Stimulated activated CD8-positive, alpha-beta memory T cell treated with anti-CD3 and anti-CD28 coated beads, Interleukin-4, amount 100 ng/mL, for 1 hour (primary cell): ENCODE measurements around the gene FOXP1.

Experiments
- DNase-seq, 2 donors: peaks; one replicate each; pipeline ENCODE4 v3.0.0-alpha.2; 2020; ENCODE audit warnings: low read depth in 2 of 2, low spot score in 1 of 2

Gene FOXP1

DNA sequence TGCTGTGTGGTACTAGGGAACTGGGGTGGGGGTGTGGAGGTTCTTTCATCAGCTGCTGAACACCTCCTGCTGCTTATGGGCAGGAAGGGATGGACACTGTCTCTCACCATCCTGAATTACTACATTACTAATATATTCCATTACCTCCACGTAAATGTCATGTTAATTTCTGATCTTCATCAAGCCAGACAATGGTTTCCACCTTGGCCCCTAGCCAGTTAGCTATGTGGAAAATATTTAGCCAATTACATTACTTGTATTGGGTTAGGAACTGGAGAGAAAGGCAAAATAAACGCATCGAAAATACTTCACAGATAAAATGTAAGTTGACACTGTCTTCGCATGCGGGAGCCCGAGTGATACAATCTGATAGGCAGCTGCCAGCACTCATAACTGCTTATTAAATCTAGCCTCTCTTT lies 95.1 kb downstream of the FOXP1 start:
- DNase-seq, result no peak

DNA sequence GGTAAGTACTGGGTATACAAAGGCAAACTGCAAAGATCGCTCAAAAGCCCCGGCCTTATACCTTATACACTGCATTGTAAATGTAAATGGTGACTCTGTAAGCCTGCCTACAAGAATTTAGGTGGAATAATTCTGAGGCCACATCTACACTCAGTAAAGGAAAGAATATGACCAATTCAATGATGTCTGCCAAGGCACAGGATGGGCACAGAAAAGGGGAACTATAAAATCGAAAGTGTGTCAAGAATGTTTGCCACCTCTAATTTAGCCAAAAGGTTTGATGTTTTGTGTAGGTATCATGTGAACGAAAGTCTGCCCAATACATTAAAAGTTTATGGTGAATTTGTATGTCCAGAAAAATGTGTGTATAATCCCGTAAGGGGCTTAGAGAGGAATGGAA lies 96.1 kb downstream of the FOXP1 start:
- no peak for DNase-seq

DNA sequence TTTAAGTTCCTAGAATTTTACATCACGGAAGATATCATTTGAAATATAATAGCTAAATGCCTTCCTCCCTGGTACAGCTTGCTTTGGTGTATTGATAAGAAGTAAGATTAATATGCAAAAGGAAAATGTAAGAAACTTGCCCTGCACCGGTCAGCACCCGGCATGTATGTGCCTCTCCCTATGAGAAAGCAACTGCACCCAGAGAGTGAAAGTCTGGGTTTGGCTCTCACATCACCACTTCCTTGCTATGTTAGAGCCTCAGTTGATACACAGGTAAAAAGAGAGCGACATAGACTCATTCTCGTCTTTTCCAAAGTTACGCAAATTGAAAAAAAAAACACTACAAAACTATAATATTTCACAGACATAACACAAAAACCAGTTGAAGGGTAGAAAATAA lies 96.7 kb downstream of the FOXP1 start:
- DNase-seq, result no peak

DNA sequence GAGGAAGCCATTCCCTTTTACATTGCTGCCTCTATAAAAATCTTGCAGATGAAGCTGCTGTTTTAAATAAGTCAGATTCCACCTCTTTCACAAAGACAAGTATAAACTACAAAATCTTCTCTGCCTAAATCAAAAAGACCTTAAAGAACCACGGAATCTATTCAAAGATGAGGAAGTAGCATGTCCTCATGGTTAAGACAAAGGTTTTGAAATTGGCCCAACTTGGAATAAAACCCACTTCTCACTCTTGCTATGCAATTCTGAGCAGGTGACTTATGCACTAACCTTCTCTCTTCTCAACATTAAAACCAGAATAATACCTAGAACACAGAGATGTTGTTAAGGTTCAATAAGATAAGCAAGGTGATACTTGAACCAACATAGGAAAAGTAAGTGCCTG lies 97.6 kb downstream of the FOXP1 start:
- DNase-seq, result no peak

DNA sequence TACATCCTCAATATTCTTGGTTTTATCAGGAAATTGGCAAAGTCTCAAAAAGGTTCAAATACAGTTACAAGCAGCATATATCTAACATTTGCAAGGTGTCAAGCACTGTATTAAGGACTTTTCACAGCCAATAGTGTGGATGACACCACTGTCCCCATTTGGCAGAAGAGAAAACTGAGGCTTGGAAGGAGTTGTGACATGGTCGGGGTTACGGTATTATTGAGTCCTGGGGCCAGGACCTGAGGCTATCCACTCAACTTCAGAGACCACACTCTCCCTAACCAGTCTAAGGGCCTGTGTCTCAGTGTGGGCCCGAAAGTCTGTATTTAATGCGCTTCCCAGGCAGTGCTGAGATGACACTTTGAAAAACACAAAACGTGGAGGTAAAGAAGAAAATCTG lies 99.1 kb downstream of the FOXP1 start:
- DNase-seq, result no peak

DNA sequence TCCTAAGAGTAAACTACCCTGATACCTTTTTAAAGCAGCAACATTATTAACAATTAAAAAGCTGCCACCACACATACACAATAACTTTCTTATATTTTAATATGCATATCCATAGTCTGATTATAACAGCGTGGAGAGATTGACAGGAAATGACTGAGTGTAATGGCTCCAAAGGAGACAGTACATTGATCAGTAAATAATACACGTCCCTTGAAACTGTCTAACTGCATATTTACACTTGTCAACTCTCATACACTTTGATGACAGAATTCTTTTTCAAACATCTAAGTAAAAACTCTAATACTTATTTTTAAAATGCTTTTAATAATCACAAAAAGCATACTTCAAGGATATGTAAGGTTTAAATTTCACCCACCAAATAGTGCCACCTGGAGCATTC lies 99.5 kb downstream of the FOXP1 start:
- DNase-seq, result no peak

DNA sequence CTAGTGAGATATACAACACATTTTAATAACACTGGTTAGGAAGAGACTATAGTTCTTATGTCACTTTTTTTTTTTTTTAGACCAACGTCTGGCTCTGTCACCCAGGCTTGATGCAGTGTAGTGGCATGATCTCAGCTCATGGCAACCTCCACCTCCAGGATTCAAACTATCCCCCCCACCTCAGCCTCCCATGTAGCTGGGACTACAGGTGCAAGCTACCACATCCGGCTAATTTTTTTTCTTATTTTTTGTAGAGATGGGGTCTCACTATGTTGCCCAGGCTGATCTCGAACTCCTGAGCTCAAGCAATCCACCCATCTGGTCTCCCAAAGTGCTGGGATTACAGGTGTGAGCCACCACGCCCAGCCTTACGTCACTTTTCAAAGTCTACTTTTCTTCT lies 100.8 kb downstream of the FOXP1 start:
- DNase-seq, result no peak

DNA sequence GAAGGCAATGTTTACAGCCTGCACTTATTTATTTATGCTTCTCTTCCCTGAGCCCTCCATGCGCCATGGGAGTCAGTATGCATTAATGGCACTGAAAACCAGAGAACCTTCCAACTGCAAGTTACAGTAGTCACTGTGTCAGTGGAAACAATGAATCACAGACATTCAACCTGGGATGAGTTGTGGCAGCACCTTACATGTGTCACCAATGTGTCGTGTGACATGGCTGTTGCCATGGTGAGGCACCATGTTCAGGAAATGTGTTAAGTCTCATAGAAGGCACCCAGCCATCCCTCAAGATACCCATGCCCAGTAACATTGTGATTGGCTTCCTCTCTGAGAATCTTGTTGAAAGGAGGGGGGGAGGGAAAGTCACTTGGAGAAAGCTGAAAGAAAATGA lies 105.0 kb downstream of the FOXP1 start:
- peak in 1 of 2 donors; percentile 38 for DNase-seq

DNA sequence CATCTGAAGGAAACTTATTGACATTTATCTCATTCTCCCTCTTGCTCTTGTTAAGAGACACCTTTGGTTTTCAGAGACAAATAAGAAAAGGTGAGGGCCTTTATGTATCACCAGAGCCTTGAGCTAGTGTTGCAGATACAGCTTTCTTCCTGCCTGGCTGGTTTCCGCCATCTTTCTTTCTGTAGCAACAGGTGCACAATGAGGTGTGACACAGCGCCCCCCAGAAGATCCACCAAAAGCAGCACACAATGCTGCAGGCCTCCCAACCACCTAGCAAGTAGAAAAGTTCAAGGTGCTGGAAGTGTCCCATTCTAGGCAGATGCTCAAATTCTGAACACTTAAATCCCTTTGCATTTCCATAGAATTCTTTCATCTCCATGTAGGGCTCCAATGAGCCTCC lies 106.6 kb downstream of the FOXP1 start:
- no peak for DNase-seq

DNA sequence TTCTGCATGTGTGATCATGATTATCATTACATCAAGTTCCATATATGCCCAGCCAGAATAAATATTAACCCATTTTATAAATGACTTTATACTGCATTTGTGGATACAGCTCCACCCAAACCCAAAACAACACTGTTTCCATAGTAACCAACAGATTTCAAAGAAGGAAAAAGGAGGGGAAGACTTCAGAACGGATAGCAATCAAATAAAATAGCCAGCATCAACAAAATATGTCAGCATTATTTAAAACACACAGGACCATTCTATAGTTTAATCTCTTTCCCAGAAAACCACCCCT lies 114.4 kb downstream of the FOXP1 start:
- DNase-seq, result no peak

DNA sequence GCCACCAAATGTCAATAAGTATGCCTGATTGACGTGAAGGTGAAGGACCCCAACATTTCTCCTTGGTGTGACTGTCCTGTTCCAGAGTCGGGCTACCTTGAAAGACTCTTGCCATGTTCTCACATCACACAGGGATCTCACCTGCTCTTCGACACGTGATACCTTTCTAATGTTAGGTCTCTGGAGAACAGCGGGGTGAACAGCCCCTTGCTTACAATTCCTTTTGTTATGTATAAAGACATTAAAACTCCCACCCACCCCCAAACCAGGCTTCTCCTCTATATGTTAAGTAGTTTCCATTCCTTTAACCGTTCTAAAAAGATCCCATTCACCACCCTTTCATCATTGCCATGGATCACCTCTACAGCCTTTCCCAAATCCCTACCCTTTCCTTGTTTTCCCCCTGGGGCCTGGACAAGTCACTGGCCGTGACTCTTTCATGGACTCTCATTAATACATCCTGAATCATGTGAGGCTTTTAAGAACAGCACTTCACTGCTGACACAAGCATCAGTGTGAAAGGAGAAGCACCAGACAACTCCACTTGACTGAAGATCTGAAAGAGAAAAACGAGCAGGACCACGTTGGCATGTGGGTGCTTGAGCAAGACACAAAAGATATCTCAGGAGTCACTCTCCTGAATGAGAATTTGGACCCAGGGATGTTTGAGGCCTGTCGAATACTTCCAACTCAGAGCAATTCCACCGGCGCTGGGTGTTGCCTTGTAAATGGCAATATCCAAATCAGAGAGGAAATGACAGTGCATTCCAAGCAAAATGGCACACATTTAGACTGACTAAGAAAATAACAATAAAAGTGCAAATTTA lies 115.0 kb downstream of the FOXP1 start:
- no peak for DNase-seq

DNA sequence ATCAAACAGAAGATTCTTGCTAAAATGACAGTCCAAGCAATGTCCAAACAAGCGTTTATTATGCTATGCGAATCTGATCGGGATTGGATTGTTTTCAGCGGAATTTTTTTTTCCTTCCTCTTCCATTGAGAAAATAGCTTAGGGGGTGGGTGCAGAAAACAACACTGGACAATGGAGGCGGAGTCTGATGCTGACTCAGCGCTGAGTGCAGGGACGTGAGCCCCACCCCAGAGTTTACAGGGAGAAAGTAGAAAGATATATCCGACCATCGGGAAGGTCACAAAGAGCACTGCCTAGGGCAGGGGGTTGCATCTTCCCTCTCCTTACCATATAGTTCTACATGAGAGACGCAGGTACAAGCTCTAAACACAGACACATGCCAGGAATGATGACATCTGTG lies 117.0 kb downstream of the FOXP1 start:
- DNase-seq, result no peak

DNA sequence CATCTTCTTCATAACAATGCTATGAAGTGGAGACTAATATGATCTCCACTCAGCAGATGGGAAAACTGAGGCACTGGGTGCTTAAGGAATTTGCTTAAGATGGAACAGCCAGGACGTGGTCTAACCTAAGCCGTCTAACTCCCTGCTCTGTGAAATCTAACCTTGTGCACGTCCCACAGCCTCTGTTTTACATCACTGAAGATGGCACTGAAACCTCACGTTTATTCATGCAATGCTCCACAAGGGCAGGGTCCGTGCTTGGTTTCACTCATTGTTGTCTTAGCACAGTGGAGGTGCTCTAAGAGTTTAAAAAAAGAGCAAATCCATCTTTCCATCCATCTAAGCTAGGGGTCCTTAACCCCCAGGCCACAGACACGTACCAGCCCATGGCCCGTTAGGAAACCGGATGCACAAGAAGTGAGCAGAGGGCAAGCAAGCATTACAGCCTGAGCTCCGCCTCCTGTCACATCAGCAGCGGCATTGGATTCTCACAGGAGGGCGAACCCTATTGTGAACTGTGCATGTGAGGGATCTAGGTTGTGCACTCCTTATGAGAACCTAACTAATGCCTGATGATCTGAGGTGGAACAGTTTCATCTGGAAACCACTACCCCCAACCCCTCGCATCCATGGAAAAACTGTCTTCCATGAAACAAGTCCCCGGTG lies 118.0 kb downstream of the FOXP1 start:
- DNase-seq, result no peak

DNA sequence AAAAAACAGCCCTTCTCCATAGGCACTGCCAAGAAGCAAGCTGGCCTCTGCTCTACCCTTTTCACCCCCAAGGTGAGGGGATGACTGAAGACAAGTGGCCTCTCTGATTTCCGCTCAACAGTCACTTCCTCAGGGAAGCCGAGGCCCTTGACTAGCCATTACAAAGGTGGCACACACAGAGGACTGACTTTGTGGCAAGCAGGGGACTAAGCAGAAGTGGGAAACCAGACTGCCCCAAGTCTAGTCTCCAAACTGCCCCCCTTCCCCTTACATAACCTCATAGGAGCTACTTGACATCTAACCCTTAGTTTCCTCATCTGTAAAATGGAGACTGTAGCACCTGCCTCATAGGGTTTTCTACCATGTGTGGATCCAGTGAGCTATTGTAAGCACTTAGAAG lies 118.9 kb downstream of the FOXP1 start:
- DNase-seq, result no peak

DNA sequence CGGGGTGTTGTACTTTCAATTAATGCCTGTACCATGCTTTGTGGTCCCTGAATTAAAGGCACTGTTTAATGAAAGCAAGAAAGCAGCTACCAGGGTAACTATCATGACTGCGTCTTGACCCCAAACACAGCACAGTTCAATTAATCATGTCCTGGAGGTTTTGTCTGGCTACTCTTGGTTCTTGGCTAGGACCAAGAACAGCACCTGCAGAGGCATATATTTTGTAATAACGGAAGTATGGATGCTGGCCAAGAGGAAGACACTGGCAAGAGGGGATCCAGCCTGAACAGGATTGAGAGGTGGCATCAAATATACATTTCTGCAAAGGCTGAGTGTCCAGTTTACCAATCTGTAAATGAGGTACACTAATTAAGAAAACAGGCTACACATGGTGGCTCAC lies 119.9 kb downstream of the FOXP1 start:
- DNase-seq, result no peak

DNA sequence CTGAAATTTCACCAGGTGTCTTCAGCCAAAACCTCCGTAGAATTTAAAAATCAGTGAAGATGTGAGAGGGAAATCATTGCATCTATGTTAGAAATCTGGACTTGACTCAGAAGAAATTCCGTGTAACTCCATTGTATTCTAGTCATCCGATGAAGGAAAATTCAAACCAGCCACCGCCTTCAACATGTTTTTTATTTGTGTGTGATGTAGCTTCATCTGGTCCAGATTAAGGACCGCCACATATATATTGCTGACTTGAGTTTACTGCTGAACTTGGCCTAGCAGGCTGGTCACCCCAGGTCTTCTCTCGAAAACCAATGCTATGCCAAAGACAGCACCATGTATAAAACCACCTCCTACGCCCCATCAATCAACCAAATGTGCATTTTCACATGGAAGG lies 120.9 kb downstream of the FOXP1 start:
- DNase-seq, result no peak

DNA sequence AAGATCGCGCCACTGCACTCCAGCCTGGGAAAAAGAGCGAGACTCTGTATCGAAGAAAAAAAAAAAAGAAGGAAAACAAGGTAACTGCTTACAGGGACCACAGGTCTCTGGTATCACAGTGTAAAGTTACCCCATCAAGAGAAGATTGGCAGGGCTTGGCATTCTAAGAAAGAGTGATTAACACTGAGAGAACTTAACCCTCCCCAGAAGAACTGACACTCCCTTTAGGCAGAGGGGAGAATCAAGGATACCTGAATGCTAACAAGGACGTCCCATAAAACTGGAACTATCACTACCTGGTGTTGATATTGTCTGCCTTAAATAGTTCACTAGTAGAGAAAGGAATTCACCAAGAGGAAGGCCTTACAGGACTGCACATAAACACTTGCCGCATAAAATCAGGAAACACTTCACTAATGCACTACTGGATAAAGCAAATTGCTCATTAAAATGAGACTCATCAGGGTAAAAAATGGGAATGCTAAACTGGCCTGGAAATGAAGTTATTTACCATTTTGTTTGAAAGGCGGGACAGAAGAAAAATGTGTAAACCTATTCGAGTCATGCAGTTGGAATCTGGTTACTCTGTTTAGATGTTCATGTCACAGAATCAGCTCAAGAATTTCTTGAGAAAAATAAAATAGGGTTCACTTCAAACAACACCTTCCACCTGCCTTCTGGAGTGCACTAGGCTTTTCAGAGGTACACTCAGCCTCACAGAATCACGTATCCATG lies 121.6 kb downstream of the FOXP1 start:
- no peak for DNase-seq

DNA sequence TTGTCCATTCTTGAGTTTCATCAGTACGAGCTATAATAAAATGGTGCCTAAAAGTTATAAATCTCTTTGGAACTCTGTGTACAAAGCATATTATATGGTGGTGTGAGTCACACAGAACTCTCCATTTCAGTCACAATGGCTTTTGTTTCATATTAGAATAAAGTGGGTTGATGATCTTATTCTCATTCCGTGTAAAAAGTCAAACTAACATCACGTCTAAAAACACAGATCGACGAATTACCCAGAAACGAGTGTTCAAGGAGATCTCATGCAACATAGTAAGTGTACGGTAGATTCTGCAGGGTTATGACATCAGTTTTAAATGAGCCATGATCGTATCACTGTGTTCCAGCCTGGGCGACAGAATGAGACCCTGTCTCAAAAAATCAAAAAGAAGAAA lies 122.4 kb downstream of the FOXP1 start:
- no peak for DNase-seq

DNA sequence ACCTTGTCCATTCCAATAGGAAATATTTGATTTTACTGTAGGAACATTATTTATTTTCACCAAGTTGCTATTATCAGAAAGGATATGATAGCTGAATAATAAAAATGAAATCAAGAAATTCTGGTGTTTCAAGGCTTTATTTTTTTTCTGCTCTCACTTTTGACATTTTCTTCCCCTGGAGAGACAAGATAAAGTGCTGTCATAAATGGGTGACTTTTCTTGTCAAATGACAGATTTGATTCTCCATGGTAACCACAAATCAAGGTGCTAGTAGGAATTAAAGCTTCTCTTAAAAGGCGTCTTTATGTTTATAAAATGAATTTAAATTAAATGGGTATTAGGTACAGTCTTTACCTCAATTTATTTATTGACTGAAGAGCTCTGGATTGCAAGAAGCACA lies 124.6 kb downstream of the FOXP1 start:
- no peak for DNase-seq

DNA sequence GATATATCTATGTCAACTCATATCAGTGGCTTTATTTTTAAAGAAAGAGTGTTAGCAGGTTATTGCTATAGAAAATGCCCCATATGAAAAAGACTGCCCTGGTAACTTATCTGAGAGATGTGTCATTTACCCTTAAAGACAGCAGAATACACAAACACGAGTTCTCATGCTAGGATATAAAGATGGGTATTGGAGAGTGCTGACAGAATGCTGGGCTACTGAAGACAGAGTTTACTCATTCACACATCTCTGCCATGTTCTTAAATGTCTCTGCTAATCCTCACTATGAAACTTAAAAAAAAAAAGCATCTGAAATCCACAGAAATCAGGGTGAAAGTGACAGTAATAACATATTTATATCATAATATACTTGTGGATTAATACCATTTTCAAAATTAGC lies 126.7 kb downstream of the FOXP1 start:
- DNase-seq, result no peak

DNA sequence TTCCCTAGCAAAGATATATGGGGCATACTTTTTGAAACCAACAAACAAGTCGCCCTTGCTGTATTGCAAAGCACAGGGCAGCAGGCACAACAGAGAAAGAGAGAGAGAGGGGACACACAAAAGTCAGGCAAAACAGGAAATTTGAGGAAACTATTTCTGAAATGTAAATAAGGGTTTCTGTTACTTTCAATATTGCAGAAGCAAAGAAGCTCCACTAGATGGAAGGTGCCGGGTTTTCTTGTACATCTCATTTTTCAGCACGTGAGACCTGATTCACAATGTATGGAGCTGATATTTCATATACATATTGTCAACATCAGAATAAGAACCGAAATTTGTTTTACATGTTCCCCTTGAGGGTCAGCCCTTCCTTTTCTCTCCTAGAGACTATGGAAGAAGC lies 127.4 kb downstream of the FOXP1 start:
- DNase-seq, result no peak
